Effector CD8-positive, alpha-beta T cell (primary cell): ENCODE results near the gene ARID4B.
"Not testable (repeated sequence)": the region's sequence is repeated elsewhere in the genome, so short reads cannot be mapped to it uniquely, and the experiment has no call there.

Experiments
- DNase-seq: peaks from one replicate; lab custom pipeline; 2025; lab: John Stamatoyannopoulos, UW

The ARID4B gene

DNA sequence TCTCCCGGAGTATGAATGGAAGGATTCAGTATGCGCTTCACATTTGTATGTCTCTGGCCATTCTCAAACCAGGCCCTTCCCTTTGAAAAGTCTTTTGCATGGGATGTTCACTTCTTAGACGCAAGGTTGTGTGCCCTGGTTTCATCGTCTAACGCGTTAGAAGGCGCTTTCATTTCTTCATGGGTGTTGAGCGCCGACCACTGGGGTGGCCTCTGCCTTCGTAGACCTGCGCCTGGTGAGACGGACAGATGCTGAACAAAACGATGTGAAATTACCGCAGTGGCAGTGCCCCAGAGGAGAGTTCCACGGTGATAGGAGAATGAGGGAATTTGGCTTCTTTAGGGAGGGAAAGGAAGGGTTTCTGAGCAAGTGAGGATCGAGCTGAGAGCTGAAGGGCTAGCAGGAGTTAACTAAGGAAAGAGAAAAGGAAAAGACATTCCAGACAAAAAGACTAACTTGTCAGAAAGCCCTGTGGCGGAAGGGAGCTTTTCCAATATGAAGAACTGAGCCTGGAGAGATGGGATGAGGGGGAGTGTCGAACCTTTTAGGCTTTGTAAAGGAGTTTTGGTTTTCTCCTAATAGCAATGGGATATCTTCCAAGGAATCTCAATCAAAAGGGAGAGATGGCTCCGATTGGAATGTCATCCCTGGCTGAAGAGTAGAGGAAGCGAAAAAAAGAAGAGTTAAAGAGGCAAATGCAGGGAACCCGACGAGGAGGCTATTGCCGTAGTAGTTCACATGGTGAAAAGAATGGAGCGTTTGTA, 1.3 kb upstream of the ARID4B start:
- no peak for DNase-seq

DNA sequence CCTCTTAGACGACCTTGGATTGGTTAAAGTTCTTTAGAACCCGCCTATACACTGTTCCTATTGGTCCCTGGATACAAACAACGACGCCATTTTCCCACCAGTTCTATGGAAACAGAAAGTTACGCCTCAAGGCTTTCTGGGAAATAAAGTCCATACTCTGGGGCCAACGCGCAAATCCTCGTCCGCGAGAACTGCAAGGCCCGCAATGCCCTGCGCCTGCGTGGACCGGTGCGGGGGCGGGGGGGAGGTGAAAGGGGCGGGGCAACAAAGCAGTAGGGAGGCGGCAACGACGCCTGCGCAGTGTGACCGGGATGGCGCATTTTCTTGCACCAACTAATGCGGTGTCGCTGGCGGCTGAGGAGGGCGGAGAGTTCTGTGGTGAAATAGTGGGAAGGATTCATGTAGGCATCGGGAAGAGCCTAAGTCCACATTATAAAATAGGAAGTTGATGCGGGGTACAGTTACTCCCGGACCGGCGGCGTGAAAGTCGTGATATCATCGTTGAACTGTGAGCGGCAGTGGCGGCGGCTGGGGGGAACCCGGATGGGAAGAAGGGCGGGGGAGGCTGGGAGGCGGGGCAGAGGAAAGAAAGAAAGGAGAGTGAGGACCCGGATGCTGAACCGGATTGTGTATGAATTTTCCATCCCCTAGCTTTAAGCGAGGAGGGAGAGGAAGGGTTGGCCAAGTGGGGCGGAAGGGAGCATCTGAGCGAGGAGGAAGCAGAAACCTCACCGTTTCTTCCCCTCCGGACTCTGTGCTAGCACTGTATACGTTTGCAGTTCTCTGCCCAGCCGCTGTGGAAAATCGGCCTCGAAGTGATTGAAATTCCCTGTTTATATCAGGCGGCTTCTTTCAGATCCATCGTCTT, 526 bp upstream of the ARID4B start, which contains the start of gene GGPS1:
Gene GGPS1, plus strand, starts transcription at position 300 of the 868 bp plus-strand sequence. CDS start 6,695 bp downstream, outside the sequence.
- peak; percentile 99 for DNase-seq

DNA sequence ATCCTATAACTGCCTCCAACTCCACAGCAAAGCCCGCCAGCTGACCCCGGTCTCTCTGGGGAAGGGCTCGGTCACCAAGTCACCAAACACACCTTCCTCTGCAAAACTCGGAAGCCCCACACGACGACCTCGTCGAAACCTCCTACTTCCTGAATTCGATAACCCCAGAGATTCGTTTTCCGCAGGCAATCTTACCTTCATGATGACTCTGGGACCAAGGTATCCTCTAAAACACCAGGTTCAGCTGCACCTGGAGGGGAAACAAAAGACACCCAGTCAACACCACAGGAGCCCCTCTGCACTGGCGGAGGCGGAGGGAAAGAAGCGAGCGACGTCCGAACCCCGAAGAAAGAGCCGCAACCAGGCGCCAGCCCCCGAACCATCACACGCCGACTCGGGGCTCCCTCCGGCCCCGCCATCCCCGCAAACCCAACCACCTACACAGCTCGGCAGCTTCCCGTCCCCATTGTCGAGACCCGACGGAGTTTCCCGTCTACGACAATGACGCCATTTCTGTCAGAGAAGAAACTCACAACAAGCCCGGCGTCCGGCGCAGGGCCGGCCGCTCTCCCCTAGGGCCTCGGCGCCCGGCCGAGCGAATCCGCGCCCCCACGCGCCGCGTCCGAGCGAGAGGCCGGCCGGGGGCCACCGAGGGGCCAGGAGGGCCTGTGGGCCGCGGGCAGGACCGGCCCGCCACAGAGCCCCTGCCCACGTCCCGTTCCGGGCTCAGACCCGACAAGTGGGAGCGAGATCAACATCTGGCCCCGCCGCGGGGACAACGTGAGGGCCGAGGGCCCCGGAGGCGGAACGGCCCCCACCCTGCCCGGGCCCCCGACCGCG, 1.0 kb downstream of the ARID4B start:
- peak; percentile 60 for DNase-seq

DNA sequence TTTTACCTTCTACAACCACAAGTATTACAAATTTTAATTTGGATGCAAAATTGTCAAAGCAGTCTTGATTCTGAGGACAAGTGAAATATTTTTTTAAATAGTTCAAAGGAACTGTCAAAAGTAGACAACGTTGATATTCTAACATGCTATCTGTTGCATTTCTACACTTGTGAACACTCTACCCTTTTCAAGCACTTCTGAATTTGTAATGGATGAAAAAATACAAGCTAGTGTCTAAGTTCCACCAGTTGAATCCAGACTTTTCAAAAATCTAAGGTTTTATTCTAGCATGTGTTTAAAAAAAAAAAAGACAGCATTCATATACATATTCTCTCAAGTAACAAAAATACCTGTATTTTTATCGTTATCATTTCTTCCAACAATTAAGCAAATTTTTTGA, 2.1 kb downstream of the ARID4B start:
- DNase-seq = no peak

DNA sequence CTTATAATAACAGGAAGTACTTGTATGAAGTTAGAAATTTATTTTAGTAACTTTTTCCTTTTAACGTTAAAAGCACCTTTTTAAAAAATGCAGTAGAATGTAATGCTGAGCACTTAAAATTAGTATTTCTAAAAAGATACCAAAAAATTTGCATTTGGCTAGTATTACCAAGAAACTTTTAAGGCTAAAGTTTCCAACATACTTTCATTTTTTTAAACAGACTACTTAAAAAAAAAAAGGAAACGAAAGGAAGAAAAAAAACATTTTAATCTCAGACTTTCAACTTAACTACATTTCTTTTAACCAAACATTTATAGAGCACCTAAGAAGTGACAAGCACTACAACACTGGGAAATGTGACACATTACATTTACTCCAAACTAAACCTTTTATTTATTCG, 2.8 kb downstream of the ARID4B start:
- DNase-seq = no peak

DNA sequence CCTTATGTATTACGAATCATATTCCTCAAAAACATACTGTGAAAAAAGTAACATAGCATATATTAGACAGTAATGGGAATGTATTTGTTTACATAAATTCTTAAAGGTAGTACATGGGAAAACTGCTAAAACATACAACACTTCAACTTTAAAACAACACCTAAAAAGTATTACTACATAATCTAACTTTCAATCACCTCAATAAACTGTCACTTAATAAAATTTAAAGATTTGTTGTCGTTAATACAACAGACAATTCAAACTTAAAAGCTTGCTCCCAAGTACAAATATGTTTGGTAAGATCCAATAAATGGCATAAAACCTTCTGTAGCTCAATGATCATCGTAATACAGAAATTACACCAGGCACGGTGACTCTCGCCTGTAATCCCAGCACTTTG, 3.7 kb downstream of the ARID4B start:
- no peak for DNase-seq

DNA sequence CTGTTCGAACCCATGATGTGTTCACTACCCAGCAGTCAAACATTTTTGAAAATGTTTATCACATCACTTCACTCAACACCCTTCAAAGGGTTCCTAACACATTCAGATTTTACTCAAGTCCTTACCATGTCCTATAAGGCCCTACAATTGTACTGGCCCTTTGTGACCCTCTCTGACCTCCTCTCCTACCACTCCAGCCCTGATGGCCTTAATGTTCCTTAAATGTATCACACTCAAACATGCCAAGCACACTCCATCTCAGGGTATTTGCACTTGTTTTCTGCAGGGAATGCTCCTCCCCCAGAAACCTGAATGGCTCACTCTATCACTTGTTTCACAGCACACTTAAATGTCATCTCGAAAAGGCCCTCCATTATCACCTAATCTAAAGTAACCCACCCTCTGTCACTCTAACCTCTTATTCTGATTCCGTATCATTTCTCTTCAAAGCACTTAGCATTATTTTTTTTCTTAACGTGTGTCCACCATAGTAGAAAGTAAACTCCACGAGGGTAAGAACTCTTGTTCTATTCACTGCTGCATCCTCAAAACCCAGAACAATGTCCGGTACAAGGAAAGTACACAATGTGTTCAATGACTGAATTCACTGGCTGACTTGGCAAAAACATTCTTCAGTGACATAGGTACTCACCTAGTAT, 7.3 kb downstream of the ARID4B start:
- no peak for DNase-seq

DNA sequence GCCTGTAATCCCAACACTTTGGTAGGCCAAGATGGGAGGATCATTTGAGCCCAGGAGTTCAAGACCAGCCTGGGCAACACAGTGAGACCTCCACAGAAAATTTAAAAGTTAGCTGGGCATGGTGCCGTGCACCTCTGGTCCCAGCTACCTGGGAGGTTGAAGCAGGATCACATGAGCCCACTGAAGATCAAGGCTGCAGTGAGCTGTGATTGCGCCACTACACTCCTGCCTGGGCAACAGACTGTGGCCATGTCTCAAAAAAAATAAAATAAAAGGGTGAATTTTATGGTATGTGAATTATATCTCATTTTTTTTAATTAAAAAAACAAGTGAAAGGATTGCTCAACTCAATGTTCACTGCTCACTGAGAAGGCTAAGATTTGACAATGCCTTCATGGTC, 8.7 kb downstream of the ARID4B start:
- no peak for DNase-seq

DNA sequence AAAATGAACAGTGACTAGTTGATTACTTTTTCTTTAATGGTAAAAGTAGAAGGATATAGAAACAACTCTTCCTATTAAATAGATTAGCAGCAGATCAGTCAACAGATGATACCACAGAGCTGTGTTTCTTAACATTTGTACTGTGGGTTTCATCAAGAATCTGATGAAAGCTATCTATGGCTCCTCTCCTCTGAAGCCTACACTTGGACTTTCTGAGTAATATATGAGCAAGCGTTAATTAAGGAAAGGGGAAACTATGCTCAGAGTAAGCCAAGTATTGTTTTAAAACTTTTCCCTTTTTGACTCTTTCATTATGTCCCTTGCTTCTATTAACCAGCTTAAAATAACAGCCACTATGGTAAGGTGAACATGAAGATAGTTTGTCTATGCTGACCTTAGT, 10.8 kb downstream of the ARID4B start:
- DNase-seq = no peak

DNA sequence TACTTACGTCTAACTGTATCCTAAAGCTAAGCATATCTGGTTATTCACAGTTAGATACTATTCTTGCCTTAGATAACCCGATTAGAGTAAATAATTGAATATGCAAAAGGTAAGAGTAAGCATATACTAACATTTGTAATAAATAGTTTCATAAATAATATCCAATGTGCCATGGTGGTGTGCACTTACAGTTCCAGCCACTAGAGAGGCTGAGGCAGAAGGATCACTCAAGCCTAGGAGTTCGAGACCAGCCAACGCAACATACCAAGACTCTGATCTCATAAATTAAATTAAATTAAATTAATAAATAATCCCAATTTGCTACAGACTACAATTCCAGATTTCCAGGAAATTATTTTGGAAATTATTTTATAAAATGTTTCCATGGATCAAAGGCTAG, 12.2 kb downstream of the ARID4B start:
- no peak for DNase-seq

DNA sequence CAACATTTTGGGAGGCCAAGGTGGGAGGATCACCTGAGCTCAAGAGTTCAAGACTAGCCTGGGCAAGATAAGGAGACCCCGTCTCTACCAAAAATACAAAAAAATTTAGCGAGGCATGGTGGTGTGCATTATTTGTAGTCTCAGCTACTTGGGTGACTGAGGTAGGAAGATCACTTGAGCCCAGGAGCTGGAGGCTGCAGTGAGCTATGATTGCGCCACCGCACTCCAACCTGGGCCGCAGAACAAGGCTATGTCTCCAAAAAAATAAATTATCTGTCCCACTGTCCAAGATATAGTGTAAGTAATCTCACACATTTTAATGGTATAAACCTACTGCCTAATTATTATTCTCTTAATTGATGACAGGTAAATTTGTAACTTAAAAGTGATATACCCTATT, 12.8 kb downstream of the ARID4B start:
- DNase-seq = no peak

DNA sequence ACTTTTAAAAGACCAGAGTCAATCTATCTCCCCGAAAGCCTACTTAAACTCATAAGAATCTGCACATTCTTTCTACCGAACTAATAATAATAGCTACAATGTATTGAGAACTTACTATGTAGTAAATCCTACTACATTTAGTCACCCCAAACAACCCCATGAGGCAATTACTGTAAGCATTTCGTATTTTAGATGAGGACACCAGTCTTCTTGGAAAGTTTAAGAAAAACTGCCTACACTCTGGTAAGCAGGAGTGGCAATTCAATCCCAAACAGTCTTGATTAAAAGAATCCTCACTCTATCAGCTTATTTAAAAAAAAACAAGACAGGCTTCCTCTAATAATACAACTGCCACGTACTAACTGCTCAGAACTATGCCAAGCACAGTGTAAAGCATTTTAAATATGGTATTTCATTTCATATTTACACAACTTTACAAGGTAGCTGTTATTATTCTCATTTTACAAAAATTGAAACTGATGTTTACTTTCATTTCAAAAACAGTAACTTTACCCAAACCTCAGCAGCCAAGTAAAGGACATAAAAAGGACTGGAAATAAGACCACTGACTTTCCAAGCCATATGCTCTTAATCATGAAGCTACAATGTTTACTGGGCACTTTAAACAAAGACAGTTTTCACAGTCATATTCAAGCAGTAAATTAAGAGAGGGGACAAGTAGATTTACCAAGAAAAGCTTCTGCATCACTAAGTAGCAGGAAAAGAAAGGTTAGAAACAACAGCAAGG, 13.9 kb downstream of the ARID4B start:
- DNase-seq = no peak

DNA sequence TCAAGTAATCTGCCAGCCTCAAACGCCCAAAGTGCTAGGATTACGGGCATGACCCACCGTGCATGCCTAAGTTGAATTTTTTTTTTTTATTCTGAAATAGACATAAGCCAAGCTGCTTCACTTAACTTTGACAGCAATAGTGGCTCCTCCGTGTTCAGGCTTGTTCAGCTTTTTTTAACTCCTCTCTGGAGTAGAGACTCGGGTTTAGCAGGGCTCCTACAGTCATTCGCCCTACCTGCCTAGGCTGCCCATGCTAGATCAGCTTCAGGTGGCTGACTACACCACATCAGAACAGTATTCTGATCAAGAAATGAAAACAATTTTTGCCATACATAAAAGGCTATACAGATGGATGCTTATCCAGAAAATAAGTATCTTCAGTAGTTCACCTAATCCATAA, 14.7 kb downstream of the ARID4B start:
- DNase-seq = no peak

DNA sequence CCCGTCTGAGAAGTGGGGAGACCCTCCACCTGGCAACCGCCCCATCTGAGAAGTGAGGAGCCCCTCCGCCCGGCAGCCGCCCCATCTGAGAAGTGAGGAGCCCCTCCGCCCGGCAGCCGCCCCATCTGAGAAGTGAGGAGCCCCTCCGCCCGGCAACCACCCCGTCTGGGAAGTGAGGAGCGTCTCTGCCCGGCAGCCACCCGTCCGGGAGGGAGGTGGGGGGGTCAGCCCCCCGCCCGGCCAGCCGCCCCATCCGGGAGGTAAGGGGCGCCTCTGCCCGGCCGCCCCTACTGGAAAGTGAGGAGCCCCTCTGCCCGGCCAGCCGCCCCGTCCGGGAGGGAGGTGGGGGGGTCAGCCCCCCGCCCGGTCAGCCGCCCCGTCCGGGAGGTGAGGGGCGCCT, 18.8 kb downstream of the ARID4B start:
- DNase-seq = not testable (repeated sequence)

DNA sequence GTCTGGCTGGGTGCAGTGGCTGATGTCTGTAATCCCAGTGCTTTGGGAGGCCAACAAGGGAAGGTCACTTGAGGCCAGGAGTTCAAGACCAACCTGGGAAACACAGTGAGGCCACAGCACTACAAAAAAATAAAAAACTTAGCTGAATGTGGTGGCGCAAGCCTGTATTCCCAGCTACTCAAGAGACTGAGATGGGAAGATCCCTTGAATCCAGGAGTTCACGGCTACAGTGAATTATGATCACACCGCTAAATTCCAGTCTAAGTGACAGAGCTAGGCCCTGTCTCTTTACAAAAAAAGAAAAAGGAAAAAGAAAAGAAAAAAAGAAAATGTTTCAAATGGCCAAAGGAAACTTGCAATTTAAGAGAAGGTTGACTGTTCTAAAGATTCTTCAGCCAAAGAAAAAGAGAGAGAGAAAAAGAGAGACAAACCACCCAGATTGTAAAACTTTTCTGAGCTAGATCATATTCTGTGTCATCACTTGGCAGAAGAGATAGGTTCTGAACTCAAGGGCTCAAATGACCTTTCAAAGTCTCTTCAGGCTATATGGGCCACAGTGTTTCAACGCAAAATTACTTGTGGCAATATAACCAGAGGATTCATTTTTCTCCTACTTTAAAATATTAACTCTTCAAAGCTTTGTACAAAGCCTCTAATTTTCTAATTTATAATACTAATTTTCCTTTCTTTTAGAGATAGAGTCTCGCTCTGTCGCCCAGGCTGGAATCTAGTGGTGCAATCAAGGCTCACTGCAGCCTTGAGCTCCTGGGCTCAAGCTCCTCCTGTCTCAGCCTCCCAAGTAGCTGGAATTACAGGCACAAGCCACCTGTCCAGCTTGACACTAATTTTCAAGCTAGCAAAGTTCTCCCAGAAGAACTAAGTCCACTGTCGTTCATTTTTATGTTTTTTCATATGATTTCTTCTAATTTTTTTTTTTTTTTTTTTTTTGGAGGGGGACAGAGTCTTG, 20.5 kb downstream of the ARID4B start:
- no peak for DNase-seq

DNA sequence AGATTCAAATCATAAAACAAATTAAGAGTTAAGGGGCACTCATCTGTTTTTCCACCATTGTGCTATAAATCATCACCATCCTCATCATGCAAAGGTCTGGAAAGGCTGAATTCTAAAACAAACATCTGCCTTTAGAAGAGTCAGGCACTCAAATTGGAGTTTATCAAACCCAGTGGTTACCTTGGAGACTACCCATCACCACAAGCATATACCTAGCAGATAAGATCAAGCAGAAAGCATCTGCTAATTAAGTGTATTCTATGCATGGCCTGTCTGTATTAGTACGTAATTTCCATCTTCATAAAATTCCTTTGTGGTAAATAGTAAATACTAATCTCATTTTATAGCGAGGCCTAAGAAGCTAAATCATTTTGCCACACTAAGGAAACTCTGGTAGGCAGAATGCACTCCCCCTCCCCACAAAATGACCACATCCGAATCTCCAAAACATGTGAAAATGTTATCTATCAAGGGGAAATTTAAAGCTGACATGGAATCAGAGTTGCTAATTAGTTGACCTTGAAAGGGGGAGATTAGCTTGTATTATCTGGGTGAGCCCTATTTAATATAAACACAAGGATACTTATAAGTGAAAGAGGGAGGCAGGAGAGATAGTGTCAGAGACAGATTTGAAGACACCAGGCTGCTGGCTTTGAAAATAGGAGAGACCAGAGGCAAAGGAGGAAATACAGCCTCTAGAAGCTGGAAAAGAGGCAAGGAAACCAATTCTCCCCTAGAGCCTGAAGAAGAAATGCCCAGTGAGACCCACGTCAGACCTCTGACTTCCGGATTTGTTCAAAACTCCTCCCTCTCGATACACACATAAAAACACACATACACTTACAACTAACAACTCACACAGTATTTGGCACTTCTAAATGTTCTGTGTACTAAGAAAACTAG, 23.2 kb downstream of the ARID4B start:
- no peak for DNase-seq

DNA sequence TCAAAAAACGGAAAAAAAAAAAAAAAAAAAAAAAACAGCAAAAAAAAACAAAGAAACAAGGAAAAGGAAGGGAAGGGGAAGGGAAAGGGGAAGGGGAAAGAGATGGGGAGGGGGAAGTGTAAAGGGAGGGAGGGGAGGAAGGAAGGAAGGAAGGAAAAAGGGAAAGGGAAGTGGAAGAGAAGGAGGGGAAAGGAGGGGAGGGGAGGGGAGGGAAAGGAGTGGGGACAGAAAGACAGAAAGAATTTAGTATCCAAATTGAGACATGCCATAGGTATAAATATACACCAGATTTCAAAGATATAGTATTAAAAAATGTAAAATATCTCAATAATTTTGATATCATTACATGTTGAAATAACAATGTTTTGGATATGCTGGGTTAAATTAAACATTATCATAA, 25.8 kb downstream of the ARID4B start:
- DNase-seq = no peak

DNA sequence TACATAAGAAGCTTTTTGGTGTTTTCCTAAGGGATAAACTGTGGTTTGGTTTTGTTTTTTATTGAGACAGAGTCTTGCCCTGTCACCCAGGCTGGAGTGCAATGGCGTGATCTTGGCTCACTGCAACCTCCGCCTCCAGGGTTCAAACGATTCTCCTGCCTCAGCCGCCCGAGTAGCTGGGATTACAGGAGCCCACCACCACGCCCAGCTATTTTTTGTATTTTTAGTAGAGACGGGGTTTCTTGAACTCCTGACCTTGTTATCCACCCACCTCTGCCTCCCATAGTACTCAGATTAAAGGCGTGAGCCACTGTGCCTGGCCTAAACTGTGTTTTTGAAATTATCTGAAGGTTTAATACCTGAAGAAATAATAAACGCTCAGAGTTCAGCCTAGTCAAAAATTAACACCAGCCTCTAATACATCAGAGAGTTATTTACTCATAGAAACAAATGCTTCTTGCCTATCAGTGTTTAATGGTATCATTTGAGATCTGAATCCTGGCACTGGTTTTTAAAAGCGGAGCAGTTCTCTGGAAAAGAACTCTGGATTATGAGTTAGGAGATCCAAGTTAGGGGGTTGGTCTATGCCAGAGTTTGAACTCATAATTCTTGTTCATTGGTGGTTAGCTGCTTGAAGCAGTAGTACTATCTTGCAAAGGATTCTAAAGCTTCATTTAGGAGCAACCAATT, 28.7 kb downstream of the ARID4B start:
- no peak for DNase-seq
